ENCODE measurements around the gene AMER2. TPM values are rescaled to one million over a fixed set of nuclear protein-coding genes. Genes with fewer than 3 reads are reported as not detected.

Gene AMER2
- total RNA-seq, 4 donors from 2014 or later, result not detected

- H3K4me3 ChIP-seq, result no peak overlapping the region
- DNase-seq, result no peak
- H3K9me3 ChIP-seq, result no peaks in the 10 kb centered on the region
- H3K27me3 ChIP-seq, result peaks cover 0 to 52% (median 0%) of the 10 kb centered on the region in 4 donors
- WGBS, 2 donors, result 24 to 38% methylated on average over 15 of the region's 15 CpGs
- no peaks in the 10 kb centered on the region for H3K36me3 ChIP-seq
- intact Hi-C loops (cut with DNase I), result no loop called here
- TF ChIP-seq, protein P1, sequence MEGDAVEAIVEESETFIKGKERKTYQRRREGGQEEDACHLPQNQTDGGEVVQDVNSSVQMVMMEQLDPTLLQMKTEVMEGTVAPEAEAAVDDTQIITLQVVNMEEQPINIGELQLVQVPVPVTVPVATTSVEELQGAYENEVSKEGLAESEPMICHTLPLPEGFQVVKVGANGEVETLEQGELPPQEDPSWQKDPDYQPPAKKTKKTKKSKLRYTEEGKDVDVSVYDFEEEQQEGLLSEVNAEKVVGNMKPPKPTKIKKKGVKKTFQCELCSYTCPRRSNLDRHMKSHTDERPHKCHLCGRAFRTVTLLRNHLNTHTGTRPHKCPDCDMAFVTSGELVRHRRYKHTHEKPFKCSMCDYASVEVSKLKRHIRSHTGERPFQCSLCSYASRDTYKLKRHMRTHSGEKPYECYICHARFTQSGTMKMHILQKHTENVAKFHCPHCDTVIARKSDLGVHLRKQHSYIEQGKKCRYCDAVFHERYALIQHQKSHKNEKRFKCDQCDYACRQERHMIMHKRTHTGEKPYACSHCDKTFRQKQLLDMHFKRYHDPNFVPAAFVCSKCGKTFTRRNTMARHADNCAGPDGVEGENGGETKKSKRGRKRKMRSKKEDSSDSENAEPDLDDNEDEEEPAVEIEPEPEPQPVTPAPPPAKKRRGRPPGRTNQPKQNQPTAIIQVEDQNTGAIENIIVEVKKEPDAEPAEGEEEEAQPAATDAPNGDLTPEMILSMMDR (IDR thresholded peaks at IDR 0.05), result no peak
- no peak for TF ChIP-seq POLR2A (IDR thresholded peaks at IDR 0.05)
- no peaks in the 10 kb centered on the region for H3K4me1 ChIP-seq
- H3K27ac ChIP-seq, result no peak overlapping the region
These were observed 35.0 kb downstream of the AMER2 start for GRCh38 chr13:25136880-25137787.

GRCh38 chr13:25135896-25136295 lies 36.2 kb downstream of the AMER2 start:
- Histone ChIP-seq H3K4me1 (no peaks in the 10 kb centered on the region), H3K4me3 (no peak overlapping the region), H3K27ac (no peak overlapping the region), H3K9me3 (no peaks in the 10 kb centered on the region), H3K27me3 (peaks cover 0 to 48% (median 0%) of the 10 kb centered on the region in 4 donors), H3K36me3 (no peaks in the 10 kb centered on the region)
- DNase-seq, result no peak
- 68 to 73% methylated on average over 4 of the region's 4 CpGs for WGBS, 2 donors
- no peak for TF ChIP-seq POLR2A (IDR thresholded peaks at IDR 0.05)
- TF ChIP-seq, protein P1 (IDR thresholded peaks at IDR 0.05), result no peak
- intact Hi-C loops (cut with DNase I), result no loop called here

GRCh38 chr13:25132751-25133390 lies 39.2 kb downstream of the AMER2 start:
- no peaks in the 10 kb centered on the region for H3K4me1 ChIP-seq
- TF ChIP-seq, protein P1 (IDR thresholded peaks at IDR 0.05), result no peak
- TF ChIP-seq POLR2A (IDR thresholded peaks at IDR 0.05), result no peak
- H3K4me3 ChIP-seq, result no peak overlapping the region
- H3K9me3 ChIP-seq, result no peaks in the 10 kb centered on the region
- H3K27ac ChIP-seq, result no peak overlapping the region
- no peak for DNase-seq
- H3K36me3 ChIP-seq, result no peaks in the 10 kb centered on the region
- peaks cover 0 to 41% (median 0%) of the 10 kb centered on the region in 4 donors for H3K27me3 ChIP-seq
- WGBS, 2 donors, result 68 to 77% methylated on average over 5 of the region's 5 CpGs
- intact Hi-C loops (cut with DNase I), result no loop called here

DNA sequence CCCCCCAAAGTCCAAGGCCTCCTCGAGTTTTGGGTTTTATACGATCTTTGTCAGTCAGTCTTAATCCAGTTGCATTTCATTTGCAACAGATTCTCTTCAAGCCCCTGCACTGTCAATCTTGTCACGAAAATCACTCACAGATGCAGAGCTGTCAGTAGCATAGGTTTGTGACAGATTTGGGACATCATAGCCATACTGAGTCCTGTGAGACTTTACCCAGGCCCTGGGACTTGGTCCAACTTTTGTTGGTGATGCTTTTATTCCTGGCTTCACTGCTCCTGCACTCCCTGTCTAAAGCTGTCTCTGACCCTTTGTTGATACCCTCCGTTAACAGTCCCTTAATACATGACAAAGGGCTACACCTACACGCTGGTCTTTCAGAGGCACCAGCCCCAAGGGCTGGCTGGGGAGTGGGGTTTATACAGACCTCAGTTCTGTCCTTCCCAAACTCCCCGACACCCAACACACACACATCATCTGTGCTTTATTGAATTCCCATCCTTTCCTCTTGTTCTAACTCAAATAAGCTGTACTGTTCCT lies 40.1 kb downstream of the AMER2 start:
- 41 to 62% methylated on average over 6 of the region's 6 CpGs for WGBS, 2 donors
- peaks cover 0 to 32% (median 0%) of the 10 kb centered on the region in 4 donors for H3K27me3 ChIP-seq
- H3K9me3 ChIP-seq, result no peaks in the 10 kb centered on the region
- intact Hi-C loops (cut with DNase I), result no loop called here
- H3K27ac ChIP-seq, result no peak overlapping the region
- DNase-seq, result no peak
- no peaks in the 10 kb centered on the region for H3K36me3 ChIP-seq
- no peaks in the 10 kb centered on the region for H3K4me1 ChIP-seq
- no peak overlapping the region for H3K4me3 ChIP-seq
- TF ChIP-seq, protein P1 (IDR thresholded peaks at IDR 0.05), result no peak
- TF ChIP-seq POLR2A (IDR thresholded peaks at IDR 0.05), result no peak

DNA sequence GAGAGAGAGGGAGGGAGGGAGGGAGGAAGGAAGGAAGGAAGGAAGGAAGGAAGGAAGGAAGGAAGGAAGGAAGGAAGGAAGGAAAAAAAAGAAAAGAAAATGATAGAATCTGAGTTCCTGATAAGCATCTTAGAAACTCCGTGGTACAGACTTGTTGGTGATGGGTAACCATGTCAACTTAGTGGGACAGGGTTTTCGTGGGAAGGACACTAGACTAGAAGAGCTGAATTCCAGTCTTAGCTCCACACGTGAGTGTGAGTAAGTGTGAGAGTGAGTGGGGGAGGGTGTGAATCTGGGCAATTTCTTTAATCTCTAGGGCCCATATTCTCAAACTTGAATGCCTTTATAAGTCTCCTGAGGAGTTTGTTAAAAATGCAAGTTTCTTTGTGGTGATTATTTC lies 41.1 kb downstream of the AMER2 start:
- Histone ChIP-seq H3K9me3 (no peaks in the 10 kb centered on the region), H3K27me3 (peaks cover 0 to 23% (median 0%) of the 10 kb centered on the region in 4 donors), H3K4me3 (no peak overlapping the region), H3K27ac (no peak overlapping the region), H3K36me3 (no peaks in the 10 kb centered on the region), H3K4me1 (no peaks in the 10 kb centered on the region)
- intact Hi-C loops (cut with DNase I), result no loop called here
- TF ChIP-seq POLR2A (IDR thresholded peaks at IDR 0.05), result no peak
- TF ChIP-seq, protein P1 (IDR thresholded peaks at IDR 0.05), result no peak
- DNase-seq, result no peak
- 40 to 54% methylated on average over 3 of the region's 3 CpGs for whole genome bisulfite sequencing, 2 donors

Measured in esophagus squamous epithelium (tissue), 5 donors.